ENCODE results near the gene AGER. TPM values are rescaled to one million over a fixed set of nuclear protein-coding genes. Genes with fewer than 3 reads are reported as not detected.

The AGER gene
- 7.2 and 7.5 TPM in 2 replicates for polyA plus RNA-seq
- polyA minus RNA-seq = 0.49 and 1.0 TPM in 2 replicates

- H2AFZ ChIP-seq (ENCODE audit: low read depth, low read length) = no peak within 1 kb of the TSS
- H3K27ac ChIP-seq (ENCODE audit: low read length) = no peak within 1 kb of the TSS
- peaks cover 16% of the 10 kb centered on the region for H3K79me2 ChIP-seq (replicated peaks; ENCODE audit: insufficient read depth, low read length)
- H3K4me2 ChIP-seq (ENCODE audit: low read length) = no peak within 1 kb of the TSS
- no peaks in the 10 kb centered on the region for H4K20me1 ChIP-seq (ENCODE audit: insufficient read depth)
- H3K9ac ChIP-seq (ENCODE audit: low read length) = no peak within 1 kb of the TSS
- no peaks in the 10 kb centered on the region for H3K9me3 ChIP-seq (ENCODE audit: low read length)
- TF ChIP-seq POLR2AphosphoS5 (IDR thresholded peaks at IDR 0.05) = no peak
- no peak for TF ChIP-seq EP300 (conservative IDR thresholded peaks at IDR 0.05; ENCODE audit: poor library complexity, severe bottlenecking)
- TF ChIP-seq REST (IDR thresholded peaks at IDR 0.05; ENCODE audit: borderline replicate concordance) = no peak
- TF ChIP-seq RAD21 (conservative IDR thresholded peaks at IDR 0.05) = no peak
- no peak for TF ChIP-seq CTCF (IDR thresholded peaks at IDR 0.05; ENCODE audit: poor library complexity, severe bottlenecking)
- TF ChIP-seq TAF1 (IDR thresholded peaks at IDR 0.05; ENCODE audit: low read depth) = no peak
- no peak for TF ChIP-seq MXI1 (conservative IDR thresholded peaks at IDR 0.05; ENCODE audit: poor library complexity, severe bottlenecking)
- no peak for TF ChIP-seq EZH2 (IDR thresholded peaks at IDR 0.05; ENCODE audit: borderline replicate concordance, insufficient read depth, low read length, poor library complexity, severe bottlenecking)
- no peak for TF ChIP-seq SMC3 (conservative IDR thresholded peaks at IDR 0.05; ENCODE audit: poor library complexity)
- H3K36me3 ChIP-seq (ENCODE audit: insufficient read depth, low read length) = no peaks in the 10 kb centered on the region
- no peak within 1 kb of the TSS for H3K4me3 ChIP-seq (ENCODE audit: low read length)
- no peaks in the 10 kb centered on the region for H3K27me3 ChIP-seq (ENCODE audit: insufficient read depth, low read depth, low read length)
- no peaks in the 10 kb centered on the region for H3K9me2 ChIP-seq (ENCODE audit: insufficient read depth, low read length)
- no peaks in the 10 kb centered on the region for H3F3A ChIP-seq (ENCODE audit: insufficient read depth, low read length, poor library complexity, severe bottlenecking)
Observed at GRCh38 chr6:32184084-32184640, at the start of gene AGER. Gene AGER (minus strand): TSS chr6:32184253. CDS start chr6:32184222, 31 bp downstream.

GRCh38 chr6:32226434-32226833, 42.4 kb upstream of the AGER start:
- TF ChIP-seq SMC3 (conservative IDR thresholded peaks at IDR 0.05; ENCODE audit: poor library complexity) (no peak), EZH2 (IDR thresholded peaks at IDR 0.05; ENCODE audit: borderline replicate concordance, insufficient read depth, low read length, poor library complexity, severe bottlenecking) (no peak), REST (IDR thresholded peaks at IDR 0.05; ENCODE audit: borderline replicate concordance) (no peak), POLR2AphosphoS5 (IDR thresholded peaks at IDR 0.05) (no peak), EP300 (conservative IDR thresholded peaks at IDR 0.05; ENCODE audit: poor library complexity, severe bottlenecking) (no peak), TAF1 (IDR thresholded peaks at IDR 0.05; ENCODE audit: low read depth) (no peak), MXI1 (conservative IDR thresholded peaks at IDR 0.05; ENCODE audit: poor library complexity, severe bottlenecking) (no peak), CTCF (IDR thresholded peaks at IDR 0.05; ENCODE audit: poor library complexity, severe bottlenecking) (no peak), RAD21 (conservative IDR thresholded peaks at IDR 0.05) (no peak)
- Histone ChIP-seq H3K4me3 (ENCODE audit: low read length) (no peak overlapping the region), H3F3A (ENCODE audit: insufficient read depth, low read length, poor library complexity, severe bottlenecking) (no peaks in the 10 kb centered on the region), H3K9me3 (ENCODE audit: low read length) (no peaks in the 10 kb centered on the region), H3K27ac (ENCODE audit: low read length) (no peak overlapping the region), H2AFZ (ENCODE audit: low read depth, low read length) (no peak overlapping the region), H4K20me1 (ENCODE audit: insufficient read depth) (no peaks in the 10 kb centered on the region), H3K4me2 (ENCODE audit: low read length) (no peak overlapping the region), H3K9me2 (ENCODE audit: insufficient read depth, low read length) (no peaks in the 10 kb centered on the region), H3K27me3 (ENCODE audit: insufficient read depth, low read depth, low read length) (no peaks in the 10 kb centered on the region), H3K79me2 (replicated peaks; ENCODE audit: insufficient read depth, low read length) (no peaks in the 10 kb centered on the region), H3K36me3 (ENCODE audit: insufficient read depth, low read length) (no peaks in the 10 kb centered on the region), H3K9ac (ENCODE audit: low read length) (no peak overlapping the region)

Measured in neural cell (in vitro differentiated cells).